ENCODE data around the gene TNFRSF6B.

DNA sequence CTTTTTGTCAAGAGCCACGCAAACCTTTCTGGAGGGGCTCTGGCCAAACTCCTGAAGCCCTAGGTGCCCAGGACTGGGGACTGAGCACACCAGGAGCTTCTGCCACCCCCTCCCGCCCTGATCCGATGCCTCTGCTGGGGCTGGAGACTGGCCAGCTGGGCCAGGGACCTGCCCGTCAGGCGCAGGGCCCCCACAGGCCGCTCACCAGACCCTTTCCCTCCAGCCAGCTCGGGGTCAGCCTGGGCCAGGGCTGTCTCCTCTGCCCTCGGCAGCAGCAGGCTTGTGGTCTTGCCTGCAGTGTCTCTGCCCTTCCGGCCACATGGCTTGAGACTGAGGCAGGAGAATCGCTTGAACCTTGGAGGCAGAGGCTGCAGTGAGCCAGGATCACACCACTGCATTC lies 23.8 kb upstream of the TNFRSF6B start:
- TF ChIP-seq, protein P1, sequence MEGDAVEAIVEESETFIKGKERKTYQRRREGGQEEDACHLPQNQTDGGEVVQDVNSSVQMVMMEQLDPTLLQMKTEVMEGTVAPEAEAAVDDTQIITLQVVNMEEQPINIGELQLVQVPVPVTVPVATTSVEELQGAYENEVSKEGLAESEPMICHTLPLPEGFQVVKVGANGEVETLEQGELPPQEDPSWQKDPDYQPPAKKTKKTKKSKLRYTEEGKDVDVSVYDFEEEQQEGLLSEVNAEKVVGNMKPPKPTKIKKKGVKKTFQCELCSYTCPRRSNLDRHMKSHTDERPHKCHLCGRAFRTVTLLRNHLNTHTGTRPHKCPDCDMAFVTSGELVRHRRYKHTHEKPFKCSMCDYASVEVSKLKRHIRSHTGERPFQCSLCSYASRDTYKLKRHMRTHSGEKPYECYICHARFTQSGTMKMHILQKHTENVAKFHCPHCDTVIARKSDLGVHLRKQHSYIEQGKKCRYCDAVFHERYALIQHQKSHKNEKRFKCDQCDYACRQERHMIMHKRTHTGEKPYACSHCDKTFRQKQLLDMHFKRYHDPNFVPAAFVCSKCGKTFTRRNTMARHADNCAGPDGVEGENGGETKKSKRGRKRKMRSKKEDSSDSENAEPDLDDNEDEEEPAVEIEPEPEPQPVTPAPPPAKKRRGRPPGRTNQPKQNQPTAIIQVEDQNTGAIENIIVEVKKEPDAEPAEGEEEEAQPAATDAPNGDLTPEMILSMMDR (conservative IDR thresholded peaks at IDR 0.05) = no peak
- TF ChIP-seq ZFX (IDR thresholded peaks at IDR 0.05) = no peak
